ENCODE measurements around the gene TBC1D14.

DNA sequence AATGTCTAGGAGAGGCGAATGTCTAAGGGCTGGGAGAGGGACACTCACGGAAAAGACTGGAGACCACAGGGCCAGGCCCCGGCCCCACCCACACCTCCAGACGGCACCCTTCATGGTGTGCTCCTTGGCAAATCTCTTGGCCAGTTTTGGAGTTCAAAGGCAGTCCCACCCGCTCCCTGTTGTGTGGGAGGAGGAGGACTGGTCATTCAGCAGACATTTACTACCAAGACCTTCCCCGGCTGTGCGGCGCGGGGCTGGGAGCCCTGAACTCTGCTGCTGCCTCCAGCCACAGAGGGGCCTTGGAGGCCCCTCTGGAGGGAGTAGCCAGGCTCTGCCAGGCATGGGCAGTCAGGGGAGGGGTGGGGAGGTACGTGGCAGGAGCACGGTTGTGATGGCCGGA, 8.7 kb upstream of the TBC1D14 start:
- TF ChIP-seq, protein P1, sequence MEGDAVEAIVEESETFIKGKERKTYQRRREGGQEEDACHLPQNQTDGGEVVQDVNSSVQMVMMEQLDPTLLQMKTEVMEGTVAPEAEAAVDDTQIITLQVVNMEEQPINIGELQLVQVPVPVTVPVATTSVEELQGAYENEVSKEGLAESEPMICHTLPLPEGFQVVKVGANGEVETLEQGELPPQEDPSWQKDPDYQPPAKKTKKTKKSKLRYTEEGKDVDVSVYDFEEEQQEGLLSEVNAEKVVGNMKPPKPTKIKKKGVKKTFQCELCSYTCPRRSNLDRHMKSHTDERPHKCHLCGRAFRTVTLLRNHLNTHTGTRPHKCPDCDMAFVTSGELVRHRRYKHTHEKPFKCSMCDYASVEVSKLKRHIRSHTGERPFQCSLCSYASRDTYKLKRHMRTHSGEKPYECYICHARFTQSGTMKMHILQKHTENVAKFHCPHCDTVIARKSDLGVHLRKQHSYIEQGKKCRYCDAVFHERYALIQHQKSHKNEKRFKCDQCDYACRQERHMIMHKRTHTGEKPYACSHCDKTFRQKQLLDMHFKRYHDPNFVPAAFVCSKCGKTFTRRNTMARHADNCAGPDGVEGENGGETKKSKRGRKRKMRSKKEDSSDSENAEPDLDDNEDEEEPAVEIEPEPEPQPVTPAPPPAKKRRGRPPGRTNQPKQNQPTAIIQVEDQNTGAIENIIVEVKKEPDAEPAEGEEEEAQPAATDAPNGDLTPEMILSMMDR (IDR thresholded peaks at IDR 0.05) = no peak
- TF ChIP-seq ZFX (IDR thresholded peaks at IDR 0.05; ENCODE audit: borderline replicate concordance) = no peak
